ENCODE results near the gene NPIPA7.
"Not testable (repeated sequence)": the region's sequence is repeated elsewhere in the genome, so short reads cannot be mapped to it uniquely, and the experiment has no call there.

DNA sequence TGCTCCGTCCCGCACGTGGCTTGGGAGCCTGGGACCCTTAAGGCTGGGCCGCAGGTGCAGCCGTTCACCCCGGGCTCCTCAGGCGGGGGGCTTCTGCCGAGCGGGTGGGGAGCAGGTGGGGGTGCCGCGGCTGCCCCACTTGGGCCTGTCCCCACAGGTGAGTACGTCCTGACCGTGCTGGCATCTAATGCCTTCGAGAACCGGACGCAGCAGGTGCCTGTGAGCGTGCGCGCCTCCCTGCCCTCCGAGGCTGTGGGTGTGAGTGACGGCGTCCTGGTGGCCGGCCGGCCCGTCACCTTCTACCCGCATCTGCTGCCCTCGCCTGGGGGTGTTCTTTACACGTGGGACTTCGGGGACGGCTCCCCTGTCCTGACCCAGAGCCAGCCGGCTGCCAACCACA lies 15.3 kb upstream of the NPIPA7 start:
- TF ChIP-seq, protein P1, sequence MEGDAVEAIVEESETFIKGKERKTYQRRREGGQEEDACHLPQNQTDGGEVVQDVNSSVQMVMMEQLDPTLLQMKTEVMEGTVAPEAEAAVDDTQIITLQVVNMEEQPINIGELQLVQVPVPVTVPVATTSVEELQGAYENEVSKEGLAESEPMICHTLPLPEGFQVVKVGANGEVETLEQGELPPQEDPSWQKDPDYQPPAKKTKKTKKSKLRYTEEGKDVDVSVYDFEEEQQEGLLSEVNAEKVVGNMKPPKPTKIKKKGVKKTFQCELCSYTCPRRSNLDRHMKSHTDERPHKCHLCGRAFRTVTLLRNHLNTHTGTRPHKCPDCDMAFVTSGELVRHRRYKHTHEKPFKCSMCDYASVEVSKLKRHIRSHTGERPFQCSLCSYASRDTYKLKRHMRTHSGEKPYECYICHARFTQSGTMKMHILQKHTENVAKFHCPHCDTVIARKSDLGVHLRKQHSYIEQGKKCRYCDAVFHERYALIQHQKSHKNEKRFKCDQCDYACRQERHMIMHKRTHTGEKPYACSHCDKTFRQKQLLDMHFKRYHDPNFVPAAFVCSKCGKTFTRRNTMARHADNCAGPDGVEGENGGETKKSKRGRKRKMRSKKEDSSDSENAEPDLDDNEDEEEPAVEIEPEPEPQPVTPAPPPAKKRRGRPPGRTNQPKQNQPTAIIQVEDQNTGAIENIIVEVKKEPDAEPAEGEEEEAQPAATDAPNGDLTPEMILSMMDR (conservative IDR thresholded peaks at IDR 0.05 in 1 of 2, IDR thresholded peaks at IDR 0.05 in 1 of 2; ENCODE audit: low read depth in 1 of 2, low read length in 2 of 2) = not testable (repeated sequence)
- TF ChIP-seq EZH2 (IDR thresholded peaks at IDR 0.05; ENCODE audit: low read length, missing control alignments) = not testable (repeated sequence)

Data from fibroblast of lung (primary cell).